GM21515 (cell line): ENCODE measurements around the gene CRKL.
"Not testable (repeated sequence)": the region's sequence is repeated elsewhere in the genome, so short reads cannot be mapped to it uniquely, and the experiment has no call there.

ENCODE experiments used
- ATAC-seq: cut with Tn5 transposase; IDR thresholded peaks from one replicate; pipeline ENCODE4 v1.9.1; 2021; ENCODE audit not compliant: unreplicated experiment

The CRKL gene

DNA sequence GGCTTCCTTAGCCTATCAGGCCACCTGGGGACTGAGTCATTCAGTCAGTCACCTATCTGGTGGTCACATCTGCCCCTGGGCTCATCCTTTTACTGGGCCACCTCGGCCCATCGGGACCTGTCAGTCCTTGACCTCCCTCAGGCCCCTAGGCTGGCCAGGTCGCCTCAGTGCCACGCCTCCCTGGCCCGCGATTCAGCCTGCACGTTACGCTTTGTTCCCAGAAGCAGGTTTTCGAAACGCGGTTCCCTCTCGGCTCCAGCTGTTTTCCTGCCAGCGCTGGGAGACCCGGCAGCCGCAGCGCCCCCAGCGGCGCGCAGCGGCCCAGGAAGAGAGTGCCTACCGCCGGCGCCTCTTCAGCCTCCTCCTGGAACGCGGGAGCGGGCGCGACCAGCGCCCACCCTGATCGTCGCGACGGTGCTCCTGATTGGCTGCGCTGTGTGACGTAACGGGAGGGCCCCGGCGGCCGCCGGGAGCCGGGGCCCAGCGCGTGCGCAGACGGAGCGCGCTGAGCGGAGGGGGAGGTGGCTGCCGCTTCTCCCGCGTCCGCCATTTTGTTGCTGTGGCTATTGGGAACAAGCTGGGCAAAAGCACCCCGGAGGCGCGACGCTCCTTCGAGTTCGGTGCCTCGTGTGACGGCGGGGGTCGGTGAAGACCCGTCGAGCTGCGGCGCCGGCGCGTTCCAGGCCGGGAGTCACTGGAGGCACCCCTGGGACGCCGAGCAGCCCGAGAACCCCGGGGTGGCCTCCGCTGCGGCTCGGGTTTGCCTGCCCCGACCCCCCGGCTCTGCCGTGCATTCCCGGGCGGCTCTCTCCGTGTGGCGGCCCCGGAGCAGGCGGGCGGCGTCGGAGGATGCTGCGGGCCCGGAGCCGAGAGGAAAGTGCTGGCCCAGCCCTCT, at the start of gene CRKL:
Gene CRKL (plus strand): TSS at position 492 of the 895 bp plus-strand sequence. CDS start 528 bp downstream, outside the sequence.
- ATAC-seq: peak; percentile 89

GRCh38 chr22:20868025-20868962, 48.9 kb upstream of the CRKL start:
- ATAC-seq: no peak

GRCh38 chr22:20869234-20869633, 48.0 kb upstream of the CRKL start:
- no peak for ATAC-seq

- no peak for ATAC-seq
Observed at GRCh38 chr22:20873214-20873613, 44.0 kb upstream of the CRKL start.

- no peak for ATAC-seq
Observed at GRCh38 chr22:20875296-20875695, 41.9 kb upstream of the CRKL start.

GRCh38 chr22:20877715-20878114, 39.5 kb upstream of the CRKL start:
- no peak for ATAC-seq

GRCh38 chr22:20881231-20881630, 36.0 kb upstream of the CRKL start:
- no peak for ATAC-seq

- no peak for ATAC-seq
Observed at GRCh38 chr22:20881869-20882815, 35.1 kb upstream of the CRKL start.

GRCh38 chr22:20882855-20883254, 34.4 kb upstream of the CRKL start:
- ATAC-seq: no peak

GRCh38 chr22:20884454-20884853, 32.8 kb upstream of the CRKL start:
- ATAC-seq: no peak

GRCh38 chr22:20885017-20885556, 32.1 kb upstream of the CRKL start:
- no peak for ATAC-seq

- no peak for ATAC-seq
Observed at GRCh38 chr22:20885557-20886323, 31.5 kb upstream of the CRKL start.

- ATAC-seq: no peak
Observed at GRCh38 chr22:20887375-20887774, 29.8 kb upstream of the CRKL start.

- no peak for ATAC-seq
Observed at GRCh38 chr22:20889025-20889704, 28.0 kb upstream of the CRKL start.

GRCh38 chr22:20889904-20890540, 27.2 kb upstream of the CRKL start:
- ATAC-seq: no peak

GRCh38 chr22:20890975-20891374, 26.2 kb upstream of the CRKL start:
- ATAC-seq: no peak

DNA sequence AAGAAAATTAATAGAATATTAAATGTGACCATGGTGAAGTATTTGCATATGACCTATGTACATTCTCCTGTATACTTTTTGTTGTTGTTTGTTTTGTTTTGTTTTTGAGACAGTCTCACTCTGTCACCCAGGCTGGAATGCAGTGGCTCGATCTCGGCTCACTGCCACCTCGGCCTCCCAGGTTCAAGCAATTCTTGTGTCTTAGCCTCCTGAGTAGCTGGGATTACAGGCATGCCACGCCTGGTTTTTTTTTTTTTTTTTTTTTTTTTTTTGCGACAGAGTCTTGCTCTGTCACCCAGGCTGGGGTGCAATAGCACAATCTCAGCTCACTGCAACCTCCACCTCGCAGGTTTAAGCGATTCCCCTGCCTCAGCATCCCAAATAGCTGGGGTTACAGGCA, 19.5 kb upstream of the CRKL start:
- not testable (repeated sequence) for ATAC-seq

DNA sequence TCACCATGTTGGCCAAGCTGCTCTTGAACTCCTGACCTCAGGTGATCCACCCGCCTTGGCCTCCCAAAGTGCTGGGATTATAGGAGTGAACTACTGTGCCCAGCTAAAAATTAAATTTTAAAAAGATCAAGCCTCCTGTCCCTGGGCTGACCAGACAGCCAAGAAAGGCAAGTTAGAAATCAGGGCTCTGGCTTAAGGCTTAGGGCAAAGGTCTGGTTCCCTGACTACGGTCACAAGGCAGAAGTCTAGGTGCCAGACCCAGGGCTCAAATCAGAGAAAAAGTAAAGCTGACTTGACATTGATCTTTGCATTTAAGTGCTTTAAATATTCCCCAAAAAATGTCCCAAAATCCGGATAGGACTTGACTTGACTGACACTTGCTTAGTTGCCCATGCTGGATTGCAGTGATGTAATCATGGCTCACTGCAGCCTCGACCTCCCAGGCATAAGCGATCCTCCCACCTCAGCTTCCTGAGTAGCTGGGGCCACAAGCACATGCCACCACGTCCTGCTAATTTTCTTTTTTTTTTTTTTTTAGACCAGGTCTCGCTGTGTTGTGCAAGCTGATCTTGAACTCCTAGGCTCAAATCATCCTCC, 17.3 kb upstream of the CRKL start:
- no peak for ATAC-seq
